ENCODE results near the gene SCIN. TPM values are rescaled to one million over a fixed set of nuclear protein-coding genes. Genes with fewer than 3 reads are reported as not detected.

The SCIN gene
- total RNA-seq, 1 donor from 2014 or later = 6.3 TPM

GRCh38 chr7:12610899-12611298, 40.4 kb downstream of the SCIN start:
- DNase-seq (ENCODE audit: low read depth) = no peak
- no peak overlapping the region for H3K4me3 ChIP-seq (ENCODE audit: low read depth, low read length)
- no peak for TF ChIP-seq CTCF (conservative IDR thresholded peaks at IDR 0.05; ENCODE audit: low read depth, low read length)

DNA sequence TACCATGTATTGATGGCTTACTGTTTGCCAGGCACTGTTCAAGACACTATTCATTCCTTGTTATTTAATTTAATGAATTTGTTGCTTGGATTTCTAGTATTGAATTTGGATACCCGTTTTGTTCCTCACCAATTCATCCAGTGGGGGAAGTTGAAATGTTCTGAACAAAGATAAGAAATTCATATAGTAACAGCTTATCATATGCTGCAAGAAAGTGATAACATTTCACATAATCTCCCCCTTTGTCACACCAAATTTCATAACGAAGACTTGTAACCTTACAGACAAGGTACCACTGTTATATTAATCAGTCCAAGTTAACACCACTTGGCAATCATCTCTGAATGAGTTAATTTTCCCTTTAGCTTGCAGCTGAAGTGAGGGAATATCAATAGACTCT, 42.1 kb downstream of the SCIN start:
- no peak for TF ChIP-seq CTCF (conservative IDR thresholded peaks at IDR 0.05; ENCODE audit: low read depth, low read length)
- H3K4me3 ChIP-seq (ENCODE audit: low read depth, low read length) = no peak overlapping the region
- DNase-seq (ENCODE audit: low read depth) = no peak

DNA sequence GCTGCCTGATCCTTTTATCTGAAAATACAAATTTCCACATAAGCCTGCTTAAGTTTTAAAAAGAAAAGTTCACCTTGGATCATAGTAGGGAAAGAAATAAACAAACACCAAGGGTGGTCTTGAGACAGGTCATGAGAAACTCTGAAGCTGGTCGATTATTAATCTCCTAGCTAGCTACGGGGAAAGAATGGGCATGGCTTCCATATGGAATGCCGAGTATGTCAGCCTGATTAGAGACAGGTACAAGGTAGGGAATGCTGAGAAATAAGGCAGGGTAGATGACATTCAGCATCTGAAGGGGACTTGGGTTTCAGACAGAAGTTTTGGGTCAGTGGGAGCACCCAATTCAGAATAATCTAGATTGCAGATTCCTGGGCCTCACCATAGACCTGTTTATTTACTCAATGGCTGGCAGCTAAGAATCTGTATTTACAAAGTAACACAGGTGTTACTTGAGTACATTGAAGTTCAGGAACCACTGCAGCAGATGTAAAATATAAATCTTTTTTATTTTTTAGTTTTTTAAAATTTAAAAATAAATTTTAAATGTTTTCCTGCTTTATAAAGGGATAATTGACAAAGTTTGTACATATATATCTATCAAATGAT, 49.0 kb downstream of the SCIN start:
- no peak overlapping the region for H3K4me3 ChIP-seq (ENCODE audit: low read depth, low read length)
- no peak for TF ChIP-seq CTCF (conservative IDR thresholded peaks at IDR 0.05; ENCODE audit: low read depth, low read length)
- peak; percentile 19 for DNase-seq (ENCODE audit: low read depth)

- no peak for DNase-seq (ENCODE audit: low read depth)
- no peak for TF ChIP-seq CTCF (conservative IDR thresholded peaks at IDR 0.05; ENCODE audit: low read depth, low read length)
- no peak overlapping the region for H3K4me3 ChIP-seq (ENCODE audit: low read depth, low read length)
Observed at GRCh38 chr7:12620371-12620770, 49.9 kb downstream of the SCIN start.

- TF ChIP-seq CTCF (conservative IDR thresholded peaks at IDR 0.05; ENCODE audit: low read depth, low read length) = no peak
- DNase-seq (ENCODE audit: low read depth) = no peak
- H3K4me3 ChIP-seq (ENCODE audit: low read depth, low read length) = no peak overlapping the region
Observed at GRCh38 chr7:12623223-12623622, 52.7 kb downstream of the SCIN start.

GRCh38 chr7:12623885-12624498, 53.5 kb downstream of the SCIN start:
- no peak overlapping the region for H3K4me3 ChIP-seq (ENCODE audit: low read depth, low read length)
- DNase-seq (ENCODE audit: low read depth) = peak; percentile 15
- TF ChIP-seq CTCF (conservative IDR thresholded peaks at IDR 0.05; ENCODE audit: low read depth, low read length) = peak; percentile 77

- H3K4me3 ChIP-seq (ENCODE audit: low read depth, low read length) = no peak overlapping the region
- DNase-seq (ENCODE audit: low read depth) = no peak
- no peak for TF ChIP-seq CTCF (conservative IDR thresholded peaks at IDR 0.05; ENCODE audit: low read depth, low read length)
Observed at GRCh38 chr7:12625836-12626235, 55.3 kb downstream of the SCIN start.

Measured in epithelial cell of proximal tubule (primary cell).